Endothelial cell of umbilical vein (primary cell): ENCODE data around the gene POLR3B. TPM values are rescaled to one million over a fixed set of nuclear protein-coding genes. Genes with fewer than 3 reads are reported as not detected.

Experiments
- BruUV-seq: library from RNA; stranded (reverse); fragments of 400-500 nt; replicated peaks from 2 replicates; lab custom pipeline; 2021; lab: Mats Ljungman, UMichigan
- CTCF ChIA-PET: fragments of 300-600, 350-600 bp; sonication (Branson Sonifier 250); formaldehyde crosslinking; loops from one replicate; lab custom pipeline; 2021; ENCODE audit warnings: antibody characterized with exemption, inconsistent platforms; lab: Charles Lee
- POLR2A ChIA-PET: fragments of 300-600, 350-600 bp; sonication (Branson Sonifier 250); formaldehyde crosslinking; loops from one replicate; lab custom pipeline; 2021; ENCODE audit warnings: antibody characterized with exemption, inconsistent platforms; lab: Charles Lee
- DNase-seq: peaks from one replicate; pipeline ENCODE4 v3.0.0-alpha.2; 2011; ENCODE audit warnings: low read depth, low spot score
- FAIRE-seq: peaks from 2 replicates; lab custom pipeline; 2011; peaks lifted over from hg19 to GRCh38; lab: Jason Lieb, UNC
- H2AFZ ChIP-seq: 2 replicates; pipeline ENCODE4 v1.6.0; 2012; ENCODE audit warnings: low read depth, low read length, control low read depth, inconsistent platforms
- H3K27ac ChIP-seq: 2 replicates; pipeline ENCODE4 v1.5.1; 2011; ENCODE audit warnings: low read depth, mild to moderate bottlenecking, control low read depth, low read length, moderate library complexity; ENCODE audit not compliant: insufficient read depth
- H3K27me3 ChIP-seq, 2 experiments: 2 replicates each; pipeline versions ENCODE4 v1.6.0 to v1.6.1; 2011; ENCODE audit warnings: low read length in 2 of 2, mixed read lengths in 1 of 2; ENCODE audit not compliant: control insufficient read depth in 2 of 2, insufficient read depth in 2 of 2
- H3K36me3 ChIP-seq, 2 experiments: 2 replicates in 1 of 2; 3 replicates in 1 of 2; pipeline ENCODE4 v1.5.1; 2011; ENCODE audit warnings: low read length in 2 of 2, mild to moderate bottlenecking in 1 of 2, moderate library complexity in 1 of 2; ENCODE audit not compliant: control insufficient read depth in 2 of 2, insufficient read depth in 2 of 2; ENCODE audit errors: extremely low read depth in 1 of 2
- H3K4me1 ChIP-seq: 3 replicates; pipeline ENCODE4 v1.5.1; 2011; ENCODE audit warnings: mild to moderate bottlenecking, low read length; ENCODE audit not compliant: control insufficient read depth, insufficient read depth; ENCODE audit errors: extremely low read depth
- H3K4me2 ChIP-seq: 2 replicates; pipeline ENCODE4 v1.6.1; 2011; ENCODE audit warnings: low read length, control low read depth, mixed read lengths; ENCODE audit not compliant: insufficient read depth
- H3K4me3 ChIP-seq, 3 experiments: fragments of 200-600 bp in 1 of 3; sonication (generic), shearing (Covaris generic) in 1 of 3; replicated peaks in 1 of 3; 2 replicates each; pipeline ENCODE4 v1.5.1; 2011 to 2016; ENCODE audit warnings: control low read depth in 3 of 3, low read length in 3 of 3, mild to moderate bottlenecking in 2 of 3, inconsistent platforms in 1 of 3, low read depth in 1 of 3, moderate library complexity in 1 of 3; ENCODE audit not compliant: insufficient read depth in 1 of 3
- H3K79me2 ChIP-seq: 2 replicates; pipeline ENCODE4 v1.6.0; 2012; ENCODE audit warnings: low read length, inconsistent platforms; ENCODE audit not compliant: control insufficient read depth, insufficient read depth
- H3K9ac ChIP-seq: replicated peaks from 2 replicates; pipeline ENCODE3; 2011; ENCODE audit warnings: low read length, control low read depth; ENCODE audit not compliant: insufficient read depth; ENCODE audit errors: extremely low read depth
- H3K9me1 ChIP-seq: replicated peaks from 3 replicates; pipeline ENCODE4 v1.6.0; 2011; ENCODE audit warnings: mild to moderate bottlenecking, low read length; ENCODE audit not compliant: control insufficient read depth, insufficient read depth; ENCODE audit errors: extremely low read depth
- H3K9me3 ChIP-seq: replicated peaks from 2 replicates; pipeline ENCODE4 v1.5.1; 2012; ENCODE audit warnings: low read length, inconsistent platforms; ENCODE audit not compliant: control insufficient read depth, insufficient read depth
- H4K20me1 ChIP-seq: replicated peaks from 2 replicates; pipeline ENCODE3; 2011; ENCODE audit warnings: mild to moderate bottlenecking, low read length; ENCODE audit not compliant: control insufficient read depth, insufficient read depth; ENCODE audit errors: extremely low read depth
- CTCF ChIP-seq, 2 donors: IDR thresholded peaks; 1 replicate in 1 of 2; 2 replicates in 1 of 2; pipeline ENCODE4 v1.5.1; 2011; ENCODE audit warnings: low read length in 2 of 2, mild to moderate bottlenecking in 2 of 2, moderate library complexity in 2 of 2, control low read depth in 1 of 2, inconsistent platforms in 1 of 2, low read depth in 1 of 2; ENCODE audit not compliant: insufficient read depth in 1 of 2; ENCODE audit errors: extremely low read depth in 1 of 2
- FOS ChIP-seq: IDR thresholded peaks from 2 replicates; pipeline ENCODE4 v1.6.1; 2011; ENCODE audit warnings: mild to moderate bottlenecking, low read length, moderate library complexity, borderline replicate concordance; ENCODE audit not compliant: insufficient read depth
- GATA2 ChIP-seq: IDR thresholded peaks from 2 replicates; pipeline ENCODE4 v1.7.0; 2011; ENCODE audit warnings: low read depth, mild to moderate bottlenecking, moderate library complexity, mixed read lengths, low read length; ENCODE audit not compliant: insufficient read length, insufficient read depth
- JUN ChIP-seq: IDR thresholded peaks from 2 replicates; pipeline ENCODE4 v1.6.1; 2011; ENCODE audit warnings: borderline replicate concordance, low read depth; ENCODE audit not compliant: insufficient read length, insufficient read depth
- MAX ChIP-seq: IDR thresholded peaks from 2 replicates; pipeline ENCODE4 v1.6.1; 2011; ENCODE audit not compliant: insufficient read depth, insufficient read length
- MYC ChIP-seq: IDR thresholded peaks from one replicate; pipeline ENCODE4 v1.6.1; 2011; ENCODE audit warnings: mild to moderate bottlenecking, low read depth, low read length
- POLR2A ChIP-seq: IDR thresholded peaks from 2 replicates; pipeline ENCODE4 v1.6.1; 2012; ENCODE audit warnings: low read depth, mild to moderate bottlenecking, control low read depth, low read length
- dilution Hi-C: fragments of 300-500 bp; cut with MboI; formaldehyde crosslinking; loops from one replicate; pipeline ENCODE4 v1.15.0; 2019; ENCODE audit warnings: low sequenced_read_pairs; ENCODE audit not compliant: extremely low pct_ligation_motif_present
- intact Hi-C: fragments of 100-400 bp; cut with micrococcal nuclease; formaldehyde crosslinking; loops from one replicate; pipeline ENCODE4 v1.10.0; 2022
- polyA plus RNA-seq, 4 experiments: library from polyadenylated mRNA; depleted of rRNA in 3 of 4; stranded (reverse) in 3 of 4; unstranded in 1 of 4; fragments of >200 nt; gene quantifications; 2 replicates each; pipeline versions ENCODE4 v1.2.1 to v1.2.3, GENCODE V29; 2011 to 2012; ENCODE audit warnings: missing spikeins in 1 of 4
- total RNA-seq: library from RNA; stranded (reverse); gene quantifications from 2 replicates; pipeline ENCODE4 v1.2.3, GENCODE V29; 2021

The POLR3B gene
- total and polyA plus RNA-seq, 2 donors (not counting 3 experiments of a cell fraction or from before 2014, with no cell fraction given), result 6.0 to 12.3 TPM

GRCh38 chr12:106342397-106343213, 14.9 kb upstream of the POLR3B start:
- no peak overlapping the region for H3K4me3 ChIP-seq
- ChIA-PET POLR2A (no interaction called here), CTCF (interaction anchor here (0.7 to 2.4 kb wide), 3 partner anchors 25 to 165 kb away, joined by 3 to 12 read pairs (median 3); no protein-coding TSS in a partner anchor)
- H4K20me1 ChIP-seq, result no peaks in the 10 kb centered on the region
- H3K9me1 ChIP-seq, result no peaks in the 10 kb centered on the region
- peak overlapping the region; percentile 32 for H3K4me2 ChIP-seq
- H3K27ac ChIP-seq, result no peak overlapping the region
- FAIRE-seq (peak; percentile 75), DNase-seq (peak; percentile 40)
- H3K27me3 ChIP-seq, result no peaks in the 10 kb centered on the region
- no peaks in the 10 kb centered on the region for H3K4me1 ChIP-seq
- peaks cover 0 to 3% of the 10 kb centered on the region in 2 experiments for H3K36me3 ChIP-seq
- H3K79me2 ChIP-seq, result no peaks in the 10 kb centered on the region
- dilution Hi-C loops, result no loop called here
- intact Hi-C loops, result no loop called here
- H3K9ac ChIP-seq, result no peak overlapping the region
- TF ChIP-seq GATA2 (no peak), CTCF (IDR thresholded peaks at IDR 0.05; ENCODE audit: extremely low read depth in 1 of 2, insufficient read depth in 1 of 2, low read depth in 1 of 2, low read length in 2 of 2) (no peak), FOS (peak; percentile 26), MAX (no peak), POLR2A (no peak), MYC (no peak), JUN (no peak)
- no TSS peak for BruUV-seq
- no peak overlapping the region for H2AFZ ChIP-seq
- no peaks in the 10 kb centered on the region for H3K9me3 ChIP-seq
